Ovary (tissue), 3 donors: Measurements from ENCODE around the gene ZNF76.

Experiments
- CTCF ChIP-seq, 3 donors: fragments of 450-650 bp in 2 of 3; fragments of 200-600 bp in 1 of 3; IDR thresholded peaks; one replicate each; pipeline versions ENCODE4 v1.5.1 to v1.8.0; 2016 to 2022; ENCODE audit warnings: antibody characterized with exemption in 3 of 3, mild to moderate bottlenecking in 1 of 3
- EP300 ChIP-seq: sonication (generic); formaldehyde crosslinking; IDR thresholded peaks from one replicate; pipeline ENCODE4 v1.6.1; 2017; ENCODE audit warnings: antibody characterized with exemption
- donor health status: DM: no; HTN: no; CAD: no.

GRCh38 chr6:35219683-35220326, 39.7 kb upstream of the ZNF76 start:
- no peak for TF ChIP-seq CTCF (IDR thresholded peaks at IDR 0.05)
- TF ChIP-seq EP300, result no peak
